HuH-7.5 (cell line): ENCODE data around the gene TRIM65.
"Not testable (repeated sequence)": the region's sequence is repeated elsewhere in the genome, so short reads cannot be mapped to it uniquely, and the experiment has no call there.

Source experiments
- DNase-seq: peaks from one replicate; pipeline ENCODE4 v3.0.0; 2011; ENCODE audit warnings: low spot score

TRIM65 gene

GRCh38 chr17:75875182-75875939, 21.4 kb downstream of the TRIM65 start:
- DNase-seq, result no peak

DNA sequence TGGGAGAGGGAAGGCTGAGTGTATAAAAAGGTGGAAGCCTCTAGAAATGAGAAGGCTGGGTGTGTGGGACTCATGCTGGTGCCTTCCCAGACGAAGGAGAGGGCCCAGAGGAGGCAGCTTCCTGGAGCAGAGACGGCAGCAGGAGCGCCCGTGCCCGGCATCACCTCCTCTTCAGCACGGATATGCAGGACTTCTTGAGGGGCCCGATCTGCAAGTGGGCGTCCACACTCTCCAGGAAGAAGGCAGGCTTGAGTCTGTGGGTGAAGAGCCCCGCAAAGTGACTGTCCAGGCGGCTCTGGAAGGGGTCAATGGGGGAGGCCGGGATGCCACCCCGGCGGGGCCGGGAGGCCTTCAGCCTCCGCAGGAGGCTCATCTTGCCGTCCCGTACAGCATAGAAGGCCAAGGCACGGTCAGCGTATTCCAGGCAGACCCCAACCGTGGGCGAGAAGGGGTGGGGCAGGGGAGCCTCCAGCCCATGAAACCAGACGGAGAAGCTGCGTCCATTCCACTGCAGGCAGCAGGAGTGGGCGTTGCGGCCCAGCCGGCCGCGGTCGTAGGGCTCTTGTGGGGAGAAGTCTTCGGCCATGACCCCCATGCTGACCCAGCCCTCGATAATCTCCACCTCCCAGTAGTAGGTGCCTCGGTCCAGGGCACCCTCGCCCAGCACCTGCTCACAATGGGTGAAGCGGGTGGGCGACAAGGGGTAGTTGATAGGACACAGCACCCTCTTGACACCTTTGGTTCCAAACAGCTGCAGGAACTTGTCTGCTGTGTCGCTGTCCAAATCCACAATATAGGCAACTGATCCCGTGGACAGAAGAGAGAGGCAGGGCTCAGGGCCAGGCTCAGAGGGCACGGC, 22.2 kb downstream of the TRIM65 start:
- DNase-seq, result no peak

GRCh38 chr17:75873587-75874322, 23.0 kb downstream of the TRIM65 start:
- DNase-seq, result no peak

GRCh38 chr17:75872434-75873351, 24.1 kb downstream of the TRIM65 start:
- peak; percentile 89 for DNase-seq

GRCh38 chr17:75870228-75870627, 26.5 kb downstream of the TRIM65 start:
- not testable (repeated sequence) for DNase-seq

- DNase-seq, result no peak
Measured at GRCh38 chr17:75869282-75870141, 27.2 kb downstream of the TRIM65 start.

- not testable (repeated sequence) for DNase-seq
Measured at GRCh38 chr17:75868730-75869281, 27.9 kb downstream of the TRIM65 start.

DNA sequence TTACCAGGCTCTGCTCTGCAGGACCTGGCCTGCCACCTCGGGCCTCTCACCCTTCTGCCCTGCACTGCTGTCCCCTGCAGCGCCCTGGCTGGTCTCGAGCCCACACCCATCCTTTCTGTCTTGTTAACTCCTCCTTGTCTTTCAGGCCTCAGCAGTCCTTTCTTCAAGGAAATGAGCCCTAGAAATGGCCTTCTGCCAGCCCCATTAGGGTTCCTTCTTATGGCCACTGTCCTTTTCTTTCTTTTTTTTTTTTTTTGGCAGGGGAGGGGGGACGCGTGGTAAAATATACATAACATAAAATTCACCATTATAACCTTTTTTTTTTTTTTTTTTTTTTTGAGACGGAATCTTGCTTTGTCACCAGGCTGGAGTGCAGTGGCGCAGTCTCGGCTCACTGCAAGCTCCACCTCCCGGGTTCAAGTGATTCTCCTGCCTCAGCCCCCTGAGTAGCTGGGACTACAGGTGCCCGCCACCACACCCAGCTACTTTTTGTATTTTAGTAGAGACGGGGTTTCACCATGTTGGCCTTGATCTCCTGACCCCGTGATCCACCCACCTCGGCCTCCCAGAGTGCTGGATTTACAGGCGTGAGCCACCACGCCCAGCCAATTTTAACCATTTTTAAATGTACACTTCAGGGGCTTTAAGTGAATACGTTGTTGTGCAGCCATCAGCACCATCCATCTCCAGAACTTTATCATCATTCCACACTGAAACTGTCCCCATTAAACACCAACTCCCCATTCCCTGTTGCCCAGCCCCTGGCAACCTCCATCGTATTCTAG, 31.2 kb downstream of the TRIM65 start:
- not testable (repeated sequence) for DNase-seq

- not testable (repeated sequence) for DNase-seq
Measured at GRCh38 chr17:75864887-75865286, 31.9 kb downstream of the TRIM65 start.

DNA sequence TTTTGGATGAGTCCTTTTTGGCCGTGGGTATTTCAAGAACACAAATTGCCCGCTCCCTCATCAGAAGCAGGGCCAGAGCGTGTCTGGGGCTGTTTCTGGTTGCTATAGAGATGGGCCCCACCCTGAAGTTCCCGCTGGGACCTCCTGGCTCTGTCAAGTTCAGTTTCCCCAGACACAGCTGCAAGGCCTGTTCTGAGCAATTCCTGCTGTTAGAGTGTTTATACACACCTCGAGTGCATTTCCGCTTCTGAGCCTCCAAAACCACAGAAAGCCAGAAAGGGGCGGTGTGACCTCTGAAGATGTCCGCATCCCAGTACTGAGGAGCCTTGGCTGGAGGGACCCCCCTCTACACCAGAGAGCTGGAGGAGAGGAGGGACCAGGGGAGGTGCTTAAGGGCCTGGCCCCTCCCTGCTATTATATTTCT, 32.3 kb downstream of the TRIM65 start:
- no peak for DNase-seq

DNA sequence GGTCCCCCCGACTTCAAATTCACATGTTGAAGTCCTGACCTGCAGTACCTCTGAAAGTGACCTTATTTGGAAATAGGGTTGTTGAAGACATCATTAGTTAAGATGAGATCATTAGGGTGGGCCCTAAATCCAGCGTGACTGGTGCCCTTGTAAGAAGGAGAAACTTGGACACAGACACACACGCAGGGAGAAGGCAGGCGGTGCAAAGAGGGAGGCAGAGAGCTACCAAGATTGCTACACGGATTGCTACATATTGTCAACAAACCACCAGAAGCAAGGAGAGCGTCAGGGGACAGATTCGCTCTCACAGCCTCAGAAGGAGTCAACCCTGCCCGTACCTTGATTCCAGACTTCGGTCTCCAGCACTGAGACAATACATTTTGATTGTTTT, 34.8 kb downstream of the TRIM65 start:
- no peak for DNase-seq

- not testable (repeated sequence) for DNase-seq
Measured at GRCh38 chr17:75859358-75859757, 37.4 kb downstream of the TRIM65 start.

DNA sequence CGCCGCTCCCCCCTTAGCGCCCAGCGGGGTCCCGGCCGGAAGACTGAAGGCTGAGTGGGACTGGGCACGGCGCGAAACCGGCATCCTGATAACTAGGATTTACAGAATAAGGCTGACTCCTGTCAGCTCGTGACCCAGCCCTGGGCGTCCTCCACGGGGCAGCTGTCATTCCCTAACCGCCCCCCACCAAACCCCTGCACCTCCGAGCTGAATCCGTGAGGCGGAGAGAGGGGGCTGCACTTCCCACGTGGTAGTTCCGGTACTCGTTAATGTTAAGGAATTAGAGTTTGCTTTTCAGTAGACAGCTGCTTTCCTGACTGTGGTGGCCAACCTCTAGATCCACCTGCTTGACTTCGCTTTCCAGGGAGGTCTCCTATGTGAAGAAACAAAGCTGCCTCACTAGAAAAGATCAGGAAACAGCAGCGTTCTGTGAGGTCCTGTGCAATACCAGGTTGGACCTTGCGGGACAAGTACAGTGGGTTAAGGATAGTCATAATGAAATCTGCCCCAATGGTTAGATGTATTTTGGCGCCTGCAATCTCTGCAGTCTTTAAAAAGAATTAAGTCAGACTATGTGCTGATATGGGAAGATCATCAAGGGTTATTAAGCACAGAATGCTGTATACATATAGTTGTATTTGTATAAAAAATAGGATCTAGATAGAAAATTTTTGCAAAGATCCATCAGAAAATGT, 40.5 kb downstream of the TRIM65 start:
- no peak for DNase-seq

DNA sequence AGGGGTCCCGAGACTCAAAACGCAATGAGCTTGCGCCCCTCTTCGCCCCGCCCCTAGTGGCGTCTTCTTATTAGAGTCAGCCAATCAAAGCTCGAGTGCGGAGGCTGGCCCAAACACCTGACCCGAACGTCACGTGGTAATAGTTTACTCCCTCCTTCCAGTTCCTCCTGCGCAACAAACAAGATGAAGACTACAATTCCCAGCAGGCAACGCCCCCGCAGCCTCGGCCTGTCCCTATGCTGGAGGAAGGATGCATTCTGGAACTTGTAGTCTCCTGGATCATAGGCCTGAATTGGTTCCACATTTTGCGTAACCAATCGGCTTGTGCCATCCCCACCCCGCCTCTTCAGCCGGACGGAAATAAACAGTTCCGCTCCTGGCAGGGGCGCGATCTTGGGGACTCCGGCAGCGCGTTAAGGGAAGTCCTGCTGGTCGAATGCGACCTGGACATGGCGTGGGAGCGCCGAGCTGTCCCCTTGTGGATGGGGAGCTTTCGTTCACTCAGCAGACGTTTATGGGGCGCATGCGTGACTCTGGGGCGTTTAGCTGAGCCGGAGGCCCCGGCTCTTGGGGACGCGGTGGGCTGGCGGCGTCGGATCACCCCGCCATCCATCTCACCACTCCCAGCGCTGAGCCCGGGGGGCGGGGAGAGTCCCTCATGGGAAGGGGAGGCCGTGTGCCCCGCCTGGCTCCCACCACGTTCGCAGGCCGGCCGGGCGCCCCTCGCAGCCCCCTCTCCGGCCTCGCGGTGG, 41.3 kb downstream of the TRIM65 start, which contains the start of gene WBP2:
WBP2 (minus strand) TSS at position 26 of the 752 bp plus-strand sequence. CDS start 38 bp downstream, outside the sequence.
- peak; percentile 98 for DNase-seq

GRCh38 chr17:75854881-75855309, 41.9 kb downstream of the TRIM65 start:
- no peak for DNase-seq

DNA sequence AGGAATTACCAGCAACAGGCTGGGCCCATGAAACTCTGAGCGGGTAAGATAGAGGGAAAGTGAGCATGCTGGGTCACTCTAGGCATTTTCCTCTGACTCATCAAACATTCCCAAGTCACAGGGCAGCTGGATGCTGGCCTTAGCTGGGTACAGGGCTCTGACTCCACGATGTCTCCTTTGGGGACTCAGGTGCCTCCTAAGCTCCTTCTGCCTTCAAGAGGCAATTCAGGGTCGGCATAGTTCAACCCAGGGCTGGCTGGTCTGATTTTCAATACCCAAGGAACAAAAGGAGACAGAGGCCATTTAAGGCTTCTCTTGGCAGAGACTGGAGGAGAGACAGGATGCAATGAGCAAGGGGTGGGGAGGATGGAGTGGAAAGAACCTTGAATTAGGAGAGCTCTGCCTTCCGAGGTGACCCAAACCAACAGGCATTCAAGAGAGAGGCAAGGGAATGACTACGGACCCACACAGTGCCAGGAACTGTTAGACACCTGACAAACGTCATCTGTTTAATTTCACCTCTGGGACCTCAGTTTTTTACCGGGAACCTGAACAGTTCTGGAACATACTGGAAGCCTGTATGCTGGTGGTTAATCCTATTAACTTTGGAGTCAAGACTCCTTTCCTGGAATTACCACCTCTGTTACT, 42.5 kb downstream of the TRIM65 start:
- no peak for DNase-seq

- no peak for DNase-seq
Measured at GRCh38 chr17:75853433-75853832, 43.3 kb downstream of the TRIM65 start.
